Suppressor macrophage (primary cell): ENCODE data around the gene FAM161A.
"Not testable (repeated sequence)": the region's sequence is repeated elsewhere in the genome, so short reads cannot be mapped to it uniquely, and the experiment has no call there.

Experiments
- DNase-seq, 4 experiments: peaks; one replicate each; pipeline ENCODE4 v3.0.0-alpha.2; 2020 to 2022

The FAM161A gene

GRCh38 chr2:61834893-61835292, 19.0 kb downstream of the FAM161A start:
- no peak for DNase-seq

GRCh38 chr2:61833971-61834370, 19.9 kb downstream of the FAM161A start:
- no peak for DNase-seq

GRCh38 chr2:61832183-61832841, 21.5 kb downstream of the FAM161A start:
- no peak for DNase-seq

- no peak for DNase-seq
Observed at GRCh38 chr2:61822255-61822654, 31.6 kb downstream of the FAM161A start.

GRCh38 chr2:61816480-61817355, 37.1 kb downstream of the FAM161A start:
- no peak for DNase-seq

- no peak for DNase-seq
Observed at GRCh38 chr2:61814539-61815160, 39.2 kb downstream of the FAM161A start.

GRCh38 chr2:61813314-61813713, 40.5 kb downstream of the FAM161A start:
- DNase-seq = not testable (repeated sequence)

- no peak for DNase-seq
Observed at GRCh38 chr2:61811821-61812220, 42.0 kb downstream of the FAM161A start.

- not testable (repeated sequence) for DNase-seq
Observed at GRCh38 chr2:61810203-61810602, 43.7 kb downstream of the FAM161A start.

- not testable (repeated sequence) for DNase-seq
Observed at GRCh38 chr2:61808693-61809092, 45.2 kb downstream of the FAM161A start.

- DNase-seq = no peak
Observed at GRCh38 chr2:61807036-61807757, 46.7 kb downstream of the FAM161A start.

- no peak for DNase-seq
Observed at GRCh38 chr2:61802548-61802947, 51.3 kb downstream of the FAM161A start.

GRCh38 chr2:61799099-61799498, 54.8 kb downstream of the FAM161A start:
- no peak for DNase-seq

- DNase-seq = not testable (repeated sequence)
Observed at GRCh38 chr2:61797446-61797845, 56.4 kb downstream of the FAM161A start.

- DNase-seq = no peak
Observed at GRCh38 chr2:61795408-61795807, 58.5 kb downstream of the FAM161A start.

GRCh38 chr2:61793389-61793836, 60.4 kb downstream of the FAM161A start:
- peak; percentile 53 to 75 (median 69) for DNase-seq

- DNase-seq = peak; percentile 25 to 45 (median 44)
Observed at GRCh38 chr2:61792355-61792890, 61.4 kb downstream of the FAM161A start.

- no peak for DNase-seq
Observed at GRCh38 chr2:61789807-61790602, 63.9 kb downstream of the FAM161A start.

- DNase-seq = no peak
Observed at GRCh38 chr2:61787941-61788563, 65.8 kb downstream of the FAM161A start.

GRCh38 chr2:61786876-61787275, 67.0 kb downstream of the FAM161A start:
- no peak for DNase-seq

- DNase-seq = no peak
Observed at GRCh38 chr2:61785583-61785982, 68.3 kb downstream of the FAM161A start.
